ENCODE measurements around the gene SLC25A23. TPM values are rescaled to one million over a fixed set of nuclear protein-coding genes. Genes with fewer than 3 reads are reported as not detected.

Gene SLC25A23
- total RNA-seq, 2 experiments from 2014 or later = 11.9 to 12.1 TPM

- no peak for DNase-seq
- no peak overlapping the region for H3K27ac Mint-ChIP-seq
- ChIA-PET POLR2A (interaction anchor here (1.7 kb wide), 1 partner anchor 13 kb away, joined by 5 read pairs; the partner anchor contains the start of gene DENND1C), CTCF (no interaction called here)
- no peak for TF ChIP-seq CTCF (IDR thresholded peaks at IDR 0.05)
- H3K4me3 Mint-ChIP-seq = no peak overlapping the region
- ATAC-seq = no peak
- peaks cover 2% of the 10 kb centered on the region for H3K36me3 Mint-ChIP-seq (ENCODE audit: low read depth)
- no peaks in the 10 kb centered on the region for H3K27me3 Mint-ChIP-seq
- peaks cover 8% of the 10 kb centered on the region for H3K4me1 Mint-ChIP-seq (ENCODE audit: low read depth)
- intact Hi-C loops (cut with micrococcal nuclease) = no loop called here
- peaks cover 8% of the 10 kb centered on the region for H3K9me3 Mint-ChIP-seq
These were observed 34.9 kb upstream of the SLC25A23 start for GRCh38 chr19:6494438-6495036.

- ChIA-PET POLR2A (interaction anchor here (1.1 to 1.4 kb wide), 2 partner anchors 10 to 11 kb away, joined by 4 to 8 read pairs; partner anchors contain the start of genes DENND1C and TUBB4A), CTCF (interaction anchor here (1.4 to 2.0 kb wide), 2 partner anchors 11 to 372 kb away, joined by 4 to 8 read pairs; partner anchors contain the start of gene DENND1C)
- no peak for DNase-seq
- Mint-ChIP-seq H3K36me3 (ENCODE audit: low read depth) (peaks cover 2% of the 10 kb centered on the region), H3K27ac (no peak overlapping the region), H3K27me3 (no peaks in the 10 kb centered on the region), H3K4me1 (ENCODE audit: low read depth) (peaks cover 12% of the 10 kb centered on the region), H3K9me3 (peaks cover 8% of the 10 kb centered on the region), H3K4me3 (no peak overlapping the region)
- no peak for TF ChIP-seq CTCF (IDR thresholded peaks at IDR 0.05)
- intact Hi-C loops (cut with micrococcal nuclease) = no loop called here
- ATAC-seq = no peak
These were observed 32.4 kb upstream of the SLC25A23 start for GRCh38 chr19:6491802-6492592.

GRCh38 chr19:6490134-6490533 is 30.5 kb upstream of the SLC25A23 start:
- peaks cover 12% of the 10 kb centered on the region for H3K4me1 Mint-ChIP-seq (ENCODE audit: low read depth)
- H3K27me3 Mint-ChIP-seq = no peaks in the 10 kb centered on the region
- ATAC-seq (no peak), DNase-seq (no peak)
- H3K9me3 Mint-ChIP-seq = peaks cover 8% of the 10 kb centered on the region
- POLR2A ChIA-PET = no interaction called here
- H3K4me3 Mint-ChIP-seq = peak overlapping the region; percentile 70
- H3K36me3 Mint-ChIP-seq (ENCODE audit: low read depth) = peaks cover 2% of the 10 kb centered on the region
- peak overlapping the region; percentile 72 for H3K27ac Mint-ChIP-seq
- CTCF ChIA-PET = interaction anchor here (0.6 to 1.4 kb wide), 3 partner anchors 10 to 291 kb away, joined by 4 read pairs; no protein-coding TSS in a partner anchor
- intact Hi-C loops (cut with micrococcal nuclease) = no loop called here
- no peak for TF ChIP-seq CTCF (IDR thresholded peaks at IDR 0.05)

GRCh38 chr19:6489278-6490061 is 29.9 kb upstream of the SLC25A23 start:
- CTCF ChIA-PET = interaction anchor here (0.8 to 1.4 kb wide), 2 partner anchors 10 to 15 kb away, joined by 4 read pairs; no protein-coding TSS in a partner anchor
- peaks cover 8% of the 10 kb centered on the region for H3K9me3 Mint-ChIP-seq
- H3K4me1 Mint-ChIP-seq (ENCODE audit: low read depth) = peaks cover 12% of the 10 kb centered on the region
- intact Hi-C loops (cut with micrococcal nuclease) = no loop called here
- POLR2A ChIA-PET = no interaction called here
- ATAC-seq = peak; percentile 91
- no peak for TF ChIP-seq CTCF (IDR thresholded peaks at IDR 0.05)
- peak overlapping the region; percentile 70 for H3K4me3 Mint-ChIP-seq
- H3K36me3 Mint-ChIP-seq (ENCODE audit: low read depth) = peaks cover 2% of the 10 kb centered on the region
- peak overlapping the region; percentile 72 for H3K27ac Mint-ChIP-seq
- DNase-seq = peak; percentile 43
- H3K27me3 Mint-ChIP-seq = no peaks in the 10 kb centered on the region
